ENCODE measurements around the gene LTBP1.

DNA sequence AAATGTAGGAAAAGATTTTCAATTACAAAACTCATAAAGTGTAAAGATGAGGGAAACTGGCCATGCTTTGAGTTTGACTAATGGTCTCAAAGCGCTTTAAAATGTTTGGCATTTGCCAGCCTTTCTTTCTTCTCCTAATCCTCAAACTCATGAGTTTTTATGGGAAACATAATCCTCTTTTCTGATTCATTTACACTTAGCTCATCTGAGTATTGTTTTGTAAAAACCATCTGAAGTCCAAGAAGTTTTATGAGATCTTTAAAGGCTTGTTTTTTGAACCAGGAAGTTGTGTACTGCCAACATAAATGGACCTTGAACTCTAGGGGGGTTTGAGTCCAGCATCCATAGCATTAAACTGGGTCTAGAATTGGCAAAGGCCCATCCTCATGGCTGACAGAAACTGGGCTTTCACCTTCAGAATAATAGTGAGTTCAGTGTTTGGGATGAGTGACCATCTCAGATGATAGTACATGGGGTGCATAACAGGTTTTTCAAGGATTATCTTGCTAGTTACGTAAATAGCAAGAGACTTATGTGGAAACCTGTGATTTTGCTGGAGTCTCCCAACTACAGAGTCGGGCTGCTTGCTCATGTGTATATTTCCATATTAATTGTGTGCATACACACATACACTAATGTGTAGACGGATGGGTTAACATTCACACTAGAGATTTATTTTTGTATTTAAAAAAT lies 3.8 kb upstream of the LTBP1 start:
- TF ChIP-seq, protein P1, sequence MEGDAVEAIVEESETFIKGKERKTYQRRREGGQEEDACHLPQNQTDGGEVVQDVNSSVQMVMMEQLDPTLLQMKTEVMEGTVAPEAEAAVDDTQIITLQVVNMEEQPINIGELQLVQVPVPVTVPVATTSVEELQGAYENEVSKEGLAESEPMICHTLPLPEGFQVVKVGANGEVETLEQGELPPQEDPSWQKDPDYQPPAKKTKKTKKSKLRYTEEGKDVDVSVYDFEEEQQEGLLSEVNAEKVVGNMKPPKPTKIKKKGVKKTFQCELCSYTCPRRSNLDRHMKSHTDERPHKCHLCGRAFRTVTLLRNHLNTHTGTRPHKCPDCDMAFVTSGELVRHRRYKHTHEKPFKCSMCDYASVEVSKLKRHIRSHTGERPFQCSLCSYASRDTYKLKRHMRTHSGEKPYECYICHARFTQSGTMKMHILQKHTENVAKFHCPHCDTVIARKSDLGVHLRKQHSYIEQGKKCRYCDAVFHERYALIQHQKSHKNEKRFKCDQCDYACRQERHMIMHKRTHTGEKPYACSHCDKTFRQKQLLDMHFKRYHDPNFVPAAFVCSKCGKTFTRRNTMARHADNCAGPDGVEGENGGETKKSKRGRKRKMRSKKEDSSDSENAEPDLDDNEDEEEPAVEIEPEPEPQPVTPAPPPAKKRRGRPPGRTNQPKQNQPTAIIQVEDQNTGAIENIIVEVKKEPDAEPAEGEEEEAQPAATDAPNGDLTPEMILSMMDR (conservative IDR thresholded peaks at IDR 0.05) = no peak
- no peak for TF ChIP-seq EZH2 (IDR thresholded peaks at IDR 0.05; ENCODE audit: low read depth)
